HG03354 (cell line): ENCODE results near the gene BOLA2B.

Experiments
- ATAC-seq: cut with Tn5 transposase; IDR thresholded peaks from one replicate; pipeline ENCODE4 v1.9.1; 2021; ENCODE audit warnings: mild to moderate bottlenecking; ENCODE audit not compliant: unreplicated experiment, poor library complexity, severe bottlenecking

The BOLA2B gene

GRCh38 chr16:30147843-30148510 lies 45.5 kb downstream of the BOLA2B start:
- ATAC-seq = no peak

GRCh38 chr16:30145657-30146056 lies 47.8 kb downstream of the BOLA2B start:
- no peak for ATAC-seq

- ATAC-seq = no peak
Measured at GRCh38 chr16:30144917-30145316, 48.5 kb downstream of the BOLA2B start.

GRCh38 chr16:30144017-30144416 lies 49.4 kb downstream of the BOLA2B start:
- ATAC-seq = no peak

- ATAC-seq = no peak
Measured at GRCh38 chr16:30143347-30143702, 50.1 kb downstream of the BOLA2B start.
